Neural progenitor cell (in vitro differentiated cells): ENCODE results near the gene THSD4.

ENCODE experiments used
- EZH2 ChIP-seq: fragments of 200-600 bp; sonication (generic); IDR thresholded peaks from 2 replicates; pipeline ENCODE4 v1.6.1; 2017; ENCODE audit warnings: antibody characterized with exemption, mild to moderate bottlenecking, moderate library complexity
- EZH2phosphoT487 ChIP-seq: fragments of 200-600 bp; sonication (generic); IDR thresholded peaks from 2 replicates; pipeline ENCODE4 v1.6.1; 2017; ENCODE audit warnings: antibody characterized with exemption
- TF ChIP-seq, protein P1 (sequence below): fragments of 200-600 bp; sonication (generic); IDR thresholded peaks from 2 replicates; pipeline ENCODE4 v1.5.1; 2017; ENCODE audit warnings: antibody characterized with exemption, mild to moderate bottlenecking

DNA sequence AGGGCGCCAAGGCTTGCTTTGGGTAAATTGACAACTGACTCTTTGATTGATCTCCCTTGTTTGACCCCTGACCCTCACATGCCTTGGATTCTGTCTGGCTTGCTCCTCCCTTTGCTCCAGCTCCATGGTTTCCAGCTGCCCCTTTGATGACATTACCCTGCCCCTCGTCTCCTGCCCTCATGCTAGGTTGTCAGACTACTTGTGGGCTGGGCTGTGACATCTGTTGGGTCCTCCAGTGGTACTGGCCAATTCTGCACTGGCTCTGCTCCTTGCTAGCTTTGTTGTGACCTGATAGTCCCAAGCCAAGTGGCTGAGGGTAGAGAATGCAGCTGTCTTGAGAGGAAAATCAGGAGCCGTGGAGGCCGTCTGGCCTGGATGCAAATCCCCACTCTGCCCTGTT lies 6.2 kb downstream of the THSD4 start:
- TF ChIP-seq, protein P1, sequence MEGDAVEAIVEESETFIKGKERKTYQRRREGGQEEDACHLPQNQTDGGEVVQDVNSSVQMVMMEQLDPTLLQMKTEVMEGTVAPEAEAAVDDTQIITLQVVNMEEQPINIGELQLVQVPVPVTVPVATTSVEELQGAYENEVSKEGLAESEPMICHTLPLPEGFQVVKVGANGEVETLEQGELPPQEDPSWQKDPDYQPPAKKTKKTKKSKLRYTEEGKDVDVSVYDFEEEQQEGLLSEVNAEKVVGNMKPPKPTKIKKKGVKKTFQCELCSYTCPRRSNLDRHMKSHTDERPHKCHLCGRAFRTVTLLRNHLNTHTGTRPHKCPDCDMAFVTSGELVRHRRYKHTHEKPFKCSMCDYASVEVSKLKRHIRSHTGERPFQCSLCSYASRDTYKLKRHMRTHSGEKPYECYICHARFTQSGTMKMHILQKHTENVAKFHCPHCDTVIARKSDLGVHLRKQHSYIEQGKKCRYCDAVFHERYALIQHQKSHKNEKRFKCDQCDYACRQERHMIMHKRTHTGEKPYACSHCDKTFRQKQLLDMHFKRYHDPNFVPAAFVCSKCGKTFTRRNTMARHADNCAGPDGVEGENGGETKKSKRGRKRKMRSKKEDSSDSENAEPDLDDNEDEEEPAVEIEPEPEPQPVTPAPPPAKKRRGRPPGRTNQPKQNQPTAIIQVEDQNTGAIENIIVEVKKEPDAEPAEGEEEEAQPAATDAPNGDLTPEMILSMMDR = no peak
- TF ChIP-seq EZH2 (no peak), EZH2phosphoT487 (no peak)
